ENCODE results near the gene NOTCH2.

The NOTCH2 gene

GRCh38 chr1:119929643-119930315, 139.7 kb downstream of the NOTCH2 start:
- Histone ChIP-seq H3K9me3 (ENCODE audit: control insufficient read depth, insufficient read depth, low read depth, low read length) (no peaks in the 10 kb centered on the region), H3K36me3 (ENCODE audit: control insufficient read depth in 2 of 2, insufficient read depth in 1 of 2, low read length in 2 of 2) (peaks cover 2 to 70% of the 10 kb centered on the region in 2 experiments; a peak in 1 of 3 replicates), H3K4me1 (ENCODE audit: control insufficient read depth, insufficient read depth, low read length) (no peaks in the 10 kb centered on the region), H3K27ac (ENCODE audit: extremely low read depth, low read depth, low read length) (no peak overlapping the region), H3K4me3 (ENCODE audit: low read depth, low read length) (no peak overlapping the region)
- POLR2A ChIA-PET, result no interaction called here
- TF ChIP-seq ZFP3 (tag by site-specific recombination; IDR thresholded peaks at IDR 0.05; ENCODE audit: low read depth) (no peak), ZNF2 (tag by site-specific recombination; IDR thresholded peaks at IDR 0.05) (no peak), ZFHX2 (tag by site-specific recombination; conservative IDR thresholded peaks at IDR 0.05) (no peak), ZNF184 (tag by site-specific recombination; IDR thresholded peaks at IDR 0.05) (no peak), ZNF350 (tag by site-specific recombination; IDR thresholded peaks at IDR 0.05) (no peak)
- CTCF ChIA-PET, result interaction anchor here (0.6 to 1.1 kb wide), 3 partner anchors 9 to 316 kb away, joined by 3 to 4 read pairs (median 3); no protein-coding TSS in a partner anchor

GRCh38 chr1:119926553-119926952, 142.9 kb downstream of the NOTCH2 start:
- Histone ChIP-seq H3K4me1 (ENCODE audit: control insufficient read depth, insufficient read depth, low read length) (no peaks in the 10 kb centered on the region), H3K9me3 (ENCODE audit: control insufficient read depth, insufficient read depth, low read depth, low read length) (no peaks in the 10 kb centered on the region), H3K36me3 (ENCODE audit: control insufficient read depth in 2 of 2, insufficient read depth in 1 of 2, low read length in 2 of 2) (peaks cover 3 to 81% of the 10 kb centered on the region in 2 experiments; a peak in 2 of 3 replicates), H3K27ac (ENCODE audit: extremely low read depth, low read depth, low read length) (no peak overlapping the region), H3K4me3 (ENCODE audit: low read depth, low read length) (no peak overlapping the region)
- no peak for TF ChIP-seq ZNF280D (tag by site-specific recombination; IDR thresholded peaks at IDR 0.05)
- no peak for TF ChIP-seq ZSCAN30 (tag by site-specific recombination; IDR thresholded peaks at IDR 0.05)
- no peak for TF ChIP-seq ZNF423 (tag by site-specific recombination; IDR thresholded peaks at IDR 0.05)
- TF ChIP-seq ZNF654 (tag by site-specific recombination; IDR thresholded peaks at IDR 0.05; ENCODE audit: low read depth), result no peak
- no peak for TF ChIP-seq ZNF776 (tag by site-specific recombination; IDR thresholded peaks at IDR 0.05; ENCODE audit: borderline replicate concordance)
- TF ChIP-seq GLIS2 (tag by site-specific recombination; IDR thresholded peaks at IDR 0.05), result no peak
- TF ChIP-seq ZNF302 (tag by site-specific recombination; IDR thresholded peaks at IDR 0.05; ENCODE audit: low read depth), result no peak
- TF ChIP-seq ZNF18 (tag by site-specific recombination; IDR thresholded peaks at IDR 0.05), result no peak
- no peak for TF ChIP-seq ZNF449 (tag by site-specific recombination; IDR thresholded peaks at IDR 0.05)
- no peak for TF ChIP-seq ZNF473 (tag by site-specific recombination; IDR thresholded peaks at IDR 0.05)
- TF ChIP-seq PBX3 (CRISPR knock-in tag; IDR thresholded peaks at IDR 0.05), result no peak
- no peak for TF ChIP-seq ZNF548 (tag by site-specific recombination; IDR thresholded peaks at IDR 0.05)
- no peak for TF ChIP-seq ZNF514 (tag by site-specific recombination; IDR thresholded peaks at IDR 0.05)
- no peak for TF ChIP-seq ZNF555 (tag by site-specific recombination; conservative IDR thresholded peaks at IDR 0.05)
- no peak for TF ChIP-seq SP3 (tag by site-specific recombination; IDR thresholded peaks at IDR 0.05)
- CTCF ChIA-PET, result interaction anchor here (0.6 to 1.5 kb wide), 4 partner anchors 16 to 40 kb away, joined by 3 to 8 read pairs (median 4); no protein-coding TSS in a partner anchor
- POLR2A ChIA-PET, result no interaction called here
